COLO829 (cell line): ENCODE results near the gene PRLR.

Experiments
- DNase-seq: peaks from one replicate; pipeline ENCODE4 v3.0.0; 2012; ENCODE audit warnings: low spot score

PRLR gene

DNA sequence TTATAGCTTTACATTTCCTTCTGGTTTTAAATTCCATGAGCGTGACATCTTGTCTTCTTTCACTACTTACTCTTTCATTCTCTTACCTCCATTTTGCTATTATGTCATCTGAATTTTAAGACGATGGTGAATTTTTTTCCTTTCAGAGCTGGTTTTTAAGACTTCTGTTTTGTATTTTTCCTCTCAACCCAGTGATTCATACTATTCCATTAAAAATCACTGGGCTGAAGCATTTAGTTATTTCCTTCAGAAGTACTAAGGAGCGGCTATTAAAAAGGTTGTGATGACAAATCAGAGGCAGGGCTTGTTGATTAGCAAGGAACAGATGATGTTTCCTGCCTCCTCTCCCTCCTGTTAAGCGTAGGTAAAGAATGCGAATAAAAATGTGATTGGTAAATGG, 199.0 kb downstream of the PRLR start:
- no peak for DNase-seq

DNA sequence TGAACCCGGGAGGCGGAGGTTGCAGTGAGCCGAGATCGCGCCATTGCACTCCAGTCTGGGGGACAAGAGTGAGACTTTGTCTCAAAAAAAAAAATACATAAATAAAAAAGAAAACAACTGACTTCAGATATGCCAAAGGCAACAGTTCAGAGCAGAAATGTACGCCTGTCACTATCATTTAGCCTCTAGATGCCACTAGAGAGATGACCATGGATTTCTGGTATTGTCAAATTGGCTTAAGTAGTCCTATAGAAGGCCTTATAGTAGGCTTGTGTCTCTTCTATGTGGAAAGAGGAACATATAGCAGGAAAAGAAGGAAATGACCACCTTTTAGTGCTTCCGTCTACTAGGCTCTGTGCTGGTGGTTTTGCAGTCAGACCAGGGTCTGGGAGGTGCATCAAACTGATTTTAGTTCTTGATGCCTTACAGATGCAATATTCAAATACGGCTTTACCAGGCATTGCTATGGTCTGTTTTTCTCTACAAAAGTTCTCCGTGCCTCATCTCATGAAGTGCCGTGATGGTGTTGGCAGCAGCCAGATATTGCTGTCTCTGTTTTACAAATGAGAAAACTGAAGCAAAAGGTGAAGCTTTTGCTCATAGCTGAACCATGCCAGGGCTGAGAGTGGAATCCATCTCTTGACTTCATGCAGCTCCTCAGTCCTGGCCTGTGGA, 199.7 kb downstream of the PRLR start:
- no peak for DNase-seq

DNA sequence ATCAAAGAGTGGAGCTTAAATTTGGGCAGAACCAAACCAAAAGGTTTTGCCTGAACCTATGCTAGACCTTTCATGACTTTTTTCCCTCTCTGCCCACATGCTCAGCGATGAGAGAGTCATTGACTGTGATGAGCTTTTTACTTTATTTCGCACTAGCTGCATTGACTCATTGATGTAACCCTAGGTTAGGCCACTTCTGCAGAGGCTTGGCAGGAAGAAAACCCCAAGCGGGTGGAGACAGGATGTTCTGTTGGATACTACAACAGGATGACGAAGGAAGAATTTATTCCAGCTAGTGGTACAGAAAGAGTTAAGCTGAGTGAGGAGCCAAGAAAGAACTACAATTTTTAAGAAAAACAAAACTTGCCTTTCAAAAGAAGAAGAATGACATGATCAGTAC, 201.0 kb downstream of the PRLR start:
- DNase-seq = no peak

DNA sequence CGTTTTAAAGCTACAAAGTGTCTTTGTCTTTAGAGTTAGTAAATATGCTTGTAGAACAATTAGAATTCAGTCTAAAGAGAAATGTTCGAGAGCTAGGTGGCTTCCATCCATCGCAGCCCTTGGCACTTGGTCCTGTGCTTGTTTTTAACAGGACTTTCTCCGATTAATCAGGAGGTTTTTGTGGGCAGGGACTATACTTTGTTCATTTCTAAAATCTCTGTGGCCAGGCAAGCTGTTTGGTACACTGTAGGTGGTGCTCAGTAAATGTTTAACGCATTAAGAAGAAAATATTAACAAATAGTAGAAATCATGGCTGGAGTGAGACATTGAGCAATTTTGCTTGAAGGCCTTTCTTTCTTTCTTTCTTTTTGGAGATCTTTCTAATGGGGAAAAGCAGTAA, 203.3 kb downstream of the PRLR start:
- no peak for DNase-seq

DNA sequence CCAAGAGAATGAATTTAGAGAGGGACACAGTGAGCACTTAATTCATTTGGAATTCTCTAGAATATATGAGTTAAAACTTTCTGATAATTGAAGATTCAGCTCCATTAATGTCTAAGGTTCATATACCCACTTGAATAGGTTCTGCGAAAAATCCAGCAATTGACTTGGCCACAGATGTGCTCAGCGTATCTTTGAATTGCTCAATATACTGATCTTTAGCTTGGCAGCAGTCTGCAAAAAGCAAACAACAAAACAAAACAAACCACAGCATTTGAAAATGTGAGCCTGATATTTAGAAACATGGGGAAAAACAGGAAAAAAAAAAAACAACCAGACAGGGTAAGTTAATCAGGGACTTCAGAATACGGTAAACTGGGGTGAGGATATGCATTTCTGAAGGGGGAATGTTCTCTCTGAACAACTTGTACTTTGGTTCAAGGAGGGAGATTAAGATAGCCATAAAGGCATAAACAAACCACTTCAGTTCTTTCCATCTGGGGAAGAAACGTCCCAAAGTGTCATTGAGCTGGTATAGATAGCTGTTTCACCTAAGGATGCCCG, 203.9 kb downstream of the PRLR start:
- DNase-seq = no peak

DNA sequence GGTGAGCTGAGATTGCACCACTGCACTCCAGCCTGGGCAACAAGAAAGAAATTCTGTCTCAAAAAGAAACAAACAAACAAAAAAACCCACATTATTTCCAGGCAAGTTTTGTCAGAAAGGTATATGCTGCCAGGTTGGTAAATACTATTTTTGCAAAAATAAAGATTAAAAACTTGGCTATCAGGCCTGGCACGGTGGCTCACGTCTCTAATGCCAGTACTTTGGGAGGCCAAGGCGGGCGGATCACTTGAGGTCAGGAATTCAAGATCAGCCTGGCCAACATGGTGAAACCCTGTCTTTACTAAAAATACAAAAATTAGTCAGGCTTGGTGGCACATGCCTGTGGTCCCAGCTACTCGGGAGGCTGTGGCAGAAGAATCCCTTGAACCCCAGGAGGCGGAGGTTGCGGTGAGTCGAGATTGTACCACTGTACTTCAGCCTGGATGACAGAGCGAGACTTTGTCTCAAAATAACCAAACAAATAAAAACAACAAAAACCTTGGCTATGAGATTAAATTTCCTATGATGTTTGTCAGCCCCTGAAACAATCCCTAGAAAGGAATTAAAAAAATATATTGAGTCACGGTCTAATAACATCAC, 205.3 kb downstream of the PRLR start:
- DNase-seq = no peak

DNA sequence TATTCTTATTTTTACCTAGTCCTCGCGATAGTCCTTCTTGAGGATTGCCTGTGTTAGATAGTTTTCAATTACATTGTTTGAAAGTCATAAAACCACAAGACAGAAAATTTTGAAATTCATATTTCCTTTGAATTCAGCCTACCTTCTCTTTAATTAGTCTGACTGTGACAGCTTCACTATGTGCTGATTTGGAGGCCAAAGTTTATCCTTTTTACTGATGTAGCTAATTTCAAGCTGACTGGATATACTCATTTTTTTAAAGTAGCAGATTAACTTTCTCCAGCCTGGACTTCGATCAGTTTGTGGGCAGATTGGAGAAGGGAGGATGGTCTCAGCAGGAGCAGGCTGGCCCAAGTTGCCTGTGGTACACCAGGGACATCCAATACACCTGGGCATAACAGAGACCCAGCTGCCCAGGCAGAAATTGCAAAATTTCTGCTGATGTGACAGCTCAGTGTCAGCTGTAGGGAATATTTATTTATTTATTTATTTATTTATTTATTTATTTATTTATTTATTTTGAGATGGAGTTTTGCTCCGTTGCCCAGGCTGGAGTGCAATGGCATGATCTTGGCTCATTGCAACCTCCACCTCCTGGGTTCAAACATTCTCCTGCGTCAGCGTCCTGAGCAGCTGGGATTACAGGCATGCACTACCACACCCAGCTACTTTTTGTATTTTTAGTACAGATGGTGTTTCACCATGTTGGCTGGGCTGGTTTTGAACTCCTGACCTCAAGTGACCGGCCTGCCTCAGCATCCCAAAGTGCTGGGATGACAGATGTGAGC, 206.7 kb downstream of the PRLR start:
- DNase-seq = no peak

DNA sequence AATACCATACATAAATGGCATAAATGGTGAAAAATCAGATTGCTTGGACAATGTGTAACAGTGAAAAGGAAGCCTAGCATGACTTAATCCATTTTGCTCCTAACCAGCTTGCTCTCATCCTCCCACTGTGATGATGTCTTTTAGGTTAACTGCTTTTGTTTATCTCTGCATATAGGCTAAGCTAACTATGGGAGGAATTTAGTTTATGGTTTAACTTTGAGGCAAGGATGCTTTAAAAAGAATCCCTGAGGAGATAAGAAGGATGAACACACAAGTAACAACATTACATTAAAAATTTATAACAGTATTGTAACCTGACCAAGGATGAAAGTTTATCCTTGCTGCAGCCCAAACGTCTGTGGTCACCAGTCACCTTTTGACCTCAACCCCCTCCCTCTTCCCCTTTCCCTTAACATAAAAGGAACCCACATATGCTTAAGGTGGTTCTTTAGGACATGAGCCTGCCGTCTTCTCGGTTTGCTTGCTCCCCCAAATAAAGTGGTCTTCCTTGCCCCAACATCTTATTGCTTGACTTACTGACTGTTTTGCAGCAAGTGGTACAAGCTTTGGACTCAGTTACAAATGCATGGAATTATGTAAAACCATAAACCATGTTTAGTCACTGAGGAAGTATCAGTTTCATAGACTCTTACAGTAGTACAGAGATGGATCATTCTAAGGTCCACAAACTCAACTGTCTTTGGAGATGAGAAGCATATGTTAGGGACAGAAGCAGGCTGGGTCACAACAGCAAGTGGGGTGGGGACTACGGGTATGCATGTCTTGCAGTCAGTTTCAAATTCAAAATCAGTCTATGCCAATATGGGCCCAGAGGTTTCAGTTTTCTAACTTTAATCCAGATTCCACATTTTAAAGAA, 213.9 kb downstream of the PRLR start:
- DNase-seq = no peak

DNA sequence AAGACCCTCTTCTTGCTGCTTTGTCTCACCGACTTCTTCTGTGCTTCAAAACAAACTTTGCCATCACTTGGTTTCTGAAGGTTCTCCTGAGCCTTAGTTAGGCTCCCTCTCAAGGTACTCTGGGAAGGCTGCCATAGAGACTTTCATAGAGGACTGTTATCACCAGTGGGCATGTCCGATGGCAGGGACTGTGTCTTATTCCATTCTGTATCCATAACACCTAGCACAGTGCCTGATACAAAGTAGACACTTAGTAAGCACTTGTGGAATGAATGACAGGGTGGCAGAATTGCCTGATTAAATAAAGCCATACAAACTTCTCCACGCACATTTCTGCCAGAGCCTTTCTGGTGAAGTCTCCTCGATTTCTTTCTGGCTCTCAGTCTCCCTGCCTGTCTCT, 215.2 kb downstream of the PRLR start:
- DNase-seq = no peak

DNA sequence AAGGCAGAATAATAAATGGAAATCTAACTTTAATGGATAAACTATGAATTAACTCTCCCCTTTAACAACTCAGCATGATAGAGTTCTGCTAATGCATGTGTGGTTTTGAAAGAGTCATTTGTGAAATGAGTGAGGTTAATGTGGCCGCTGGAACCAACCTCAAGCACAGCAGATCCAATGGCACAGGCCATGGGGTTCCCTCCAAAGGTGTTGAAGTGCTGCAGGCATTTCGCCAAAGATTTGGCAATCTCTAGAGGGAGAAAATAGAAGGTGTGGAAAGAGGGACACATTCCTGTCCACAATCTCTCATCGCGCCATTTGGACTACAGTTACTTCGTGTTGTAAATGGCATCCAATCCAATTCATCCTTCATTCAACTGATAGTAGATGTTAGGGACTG, 217.5 kb downstream of the PRLR start:
- DNase-seq = no peak

DNA sequence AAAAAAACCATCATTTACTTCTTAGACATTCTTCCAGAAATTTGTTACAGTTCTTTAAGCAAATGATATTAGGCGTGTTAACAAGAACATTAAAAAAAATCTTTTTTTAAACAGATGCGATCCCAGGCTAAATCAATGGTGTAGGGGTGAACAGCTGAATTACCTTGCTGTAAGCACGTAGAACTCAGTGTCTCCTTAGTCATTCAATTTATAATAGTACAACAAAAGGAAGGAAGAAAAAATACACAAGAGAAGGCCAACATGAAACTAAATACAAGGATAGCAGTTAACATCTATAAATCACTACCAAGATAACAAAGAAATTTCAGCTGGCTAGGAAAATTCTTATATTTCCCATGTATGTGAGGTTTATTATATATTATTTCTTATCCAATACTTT, 217.9 kb downstream of the PRLR start:
- no peak for DNase-seq

DNA sequence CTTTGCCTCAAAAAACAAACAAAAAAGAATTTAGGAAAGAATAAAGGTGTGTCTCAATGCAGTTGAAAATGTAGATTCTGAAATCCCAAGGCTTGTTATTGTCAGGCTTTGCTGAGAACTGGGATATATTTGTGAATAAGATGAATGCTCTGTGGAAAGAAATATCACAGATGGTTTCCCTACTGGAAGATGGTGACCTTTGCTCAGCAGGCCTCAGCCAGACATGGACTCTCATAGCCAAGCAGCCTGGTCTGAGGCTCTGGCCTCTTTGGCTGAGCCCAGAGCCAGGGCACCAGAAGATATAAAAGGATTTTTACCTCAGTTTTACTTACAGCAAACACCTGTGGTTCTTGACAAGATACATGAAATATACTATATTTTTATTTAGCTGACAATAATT, 219.6 kb downstream of the PRLR start:
- DNase-seq = no peak

DNA sequence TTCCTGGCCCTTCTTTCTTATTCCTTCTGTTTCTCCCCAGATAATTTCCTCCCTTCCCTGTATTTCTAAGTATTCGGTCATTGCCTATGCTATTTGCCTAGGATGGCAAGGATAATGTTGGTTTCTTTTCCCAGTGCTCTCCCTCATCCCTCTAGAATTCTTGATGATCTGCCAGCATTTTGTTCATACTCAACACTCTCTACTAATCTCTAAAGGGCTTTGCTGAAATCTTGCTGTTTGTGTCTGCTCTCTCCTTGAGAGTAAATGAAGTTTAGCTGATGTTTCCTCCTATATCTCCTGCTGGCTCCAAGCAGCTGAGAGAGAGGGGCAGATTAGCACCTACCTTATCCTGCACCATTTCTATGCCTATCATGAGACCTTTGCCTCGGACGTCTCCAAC, 220.6 kb downstream of the PRLR start:
- no peak for DNase-seq

DNA sequence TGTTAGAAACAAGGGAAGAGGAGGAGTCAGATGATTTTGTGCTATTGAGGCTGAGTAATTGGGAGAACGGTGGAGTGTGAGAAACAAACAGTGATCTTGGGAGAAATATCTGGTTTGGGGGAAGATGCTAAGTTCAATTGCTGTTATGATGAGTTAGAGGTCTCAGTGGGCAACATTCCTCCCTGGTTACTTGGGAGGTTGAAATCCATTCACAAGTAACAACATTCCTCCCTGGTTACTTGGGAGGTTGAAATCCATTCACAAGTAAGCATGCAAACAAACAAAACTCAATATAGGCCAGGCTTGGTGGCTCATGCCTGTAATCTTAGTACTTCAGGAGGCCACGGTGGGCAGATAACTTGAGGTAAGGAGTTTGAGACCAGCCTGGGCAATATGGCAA, 221.3 kb downstream of the PRLR start:
- no peak for DNase-seq

DNA sequence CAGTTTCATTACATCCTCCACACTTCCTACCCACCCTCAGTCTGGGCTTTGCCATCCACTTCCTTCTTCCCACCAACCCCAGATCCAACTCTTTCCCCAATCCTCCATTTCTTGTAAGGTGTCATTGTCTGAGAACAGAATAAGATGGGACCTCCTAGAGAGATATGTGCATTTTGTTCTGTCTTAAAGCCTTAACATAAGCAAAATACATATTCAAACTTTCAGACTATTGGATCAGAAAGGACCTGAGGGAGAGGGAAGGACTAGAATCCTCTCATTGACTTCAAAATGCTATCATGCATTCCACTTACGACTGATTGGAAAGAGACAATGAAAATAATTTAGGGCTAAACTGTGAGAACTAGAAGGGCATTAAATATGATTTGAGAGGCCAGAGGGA, 225.5 kb downstream of the PRLR start:
- no peak for DNase-seq

DNA sequence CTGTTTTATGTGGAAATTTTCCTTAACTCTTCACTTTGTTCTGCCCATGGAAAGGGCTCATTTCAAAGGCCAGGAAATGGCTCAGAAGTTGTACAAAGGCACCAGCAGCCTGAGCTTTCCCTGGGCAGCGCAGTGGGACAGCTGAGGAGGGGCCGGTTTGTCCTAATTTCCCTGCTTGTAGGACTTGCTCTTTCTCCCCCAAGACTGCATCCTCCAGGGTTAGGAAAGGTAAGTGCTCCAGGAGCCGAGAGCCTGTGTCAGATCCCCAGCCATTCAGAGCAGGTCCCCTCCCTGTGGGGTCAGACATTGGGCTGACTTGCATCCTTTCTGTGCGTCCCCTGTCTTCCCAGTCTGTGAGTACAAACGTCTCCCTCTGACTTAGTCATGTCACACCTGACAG, 226.1 kb downstream of the PRLR start:
- no peak for DNase-seq

DNA sequence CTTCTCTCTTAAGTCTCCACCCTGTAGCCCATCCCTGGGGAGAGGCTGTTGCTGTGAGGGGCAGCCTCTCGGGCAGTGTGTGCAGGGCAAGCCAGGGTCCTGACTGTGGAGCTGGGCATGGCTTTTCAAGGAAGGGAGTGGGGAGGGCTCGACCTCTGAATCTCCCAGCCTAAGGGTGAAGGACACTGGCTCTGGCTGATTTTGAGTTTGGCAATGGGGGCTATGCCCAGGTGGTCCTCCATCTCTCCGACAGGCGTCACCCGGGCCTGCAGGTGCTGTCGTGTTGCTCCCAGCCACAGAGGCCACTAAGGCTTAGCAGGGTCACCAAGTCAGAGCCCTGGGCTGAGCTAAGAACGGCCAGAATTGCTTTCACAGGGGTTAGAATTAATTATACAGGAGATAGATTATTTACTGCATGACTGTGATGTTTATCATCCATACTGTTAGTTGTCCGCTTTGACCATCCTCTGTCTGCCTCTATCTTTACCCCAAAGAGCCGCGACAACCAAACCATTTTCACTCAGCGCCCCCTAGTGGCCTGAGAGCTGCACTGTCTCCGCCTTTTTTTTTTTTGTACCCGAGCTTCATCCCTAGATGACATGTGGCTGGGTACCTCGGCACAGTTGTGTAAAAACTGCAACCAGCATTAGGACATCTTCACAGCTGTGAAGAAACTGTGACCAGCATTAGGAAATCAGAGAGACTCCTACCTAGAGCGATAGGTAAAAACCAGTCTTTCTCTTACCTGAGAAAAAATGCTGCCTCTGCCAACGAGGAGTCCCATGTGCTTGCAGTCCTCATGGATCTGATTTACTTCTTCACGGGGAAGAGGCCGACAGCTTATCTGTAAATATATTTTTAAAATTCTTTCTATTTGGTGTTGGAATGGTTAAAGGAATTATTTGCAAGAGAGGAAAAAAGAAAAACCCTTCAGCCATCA, 227.0 kb downstream of the PRLR start:
- DNase-seq = peak; percentile 61

DNA sequence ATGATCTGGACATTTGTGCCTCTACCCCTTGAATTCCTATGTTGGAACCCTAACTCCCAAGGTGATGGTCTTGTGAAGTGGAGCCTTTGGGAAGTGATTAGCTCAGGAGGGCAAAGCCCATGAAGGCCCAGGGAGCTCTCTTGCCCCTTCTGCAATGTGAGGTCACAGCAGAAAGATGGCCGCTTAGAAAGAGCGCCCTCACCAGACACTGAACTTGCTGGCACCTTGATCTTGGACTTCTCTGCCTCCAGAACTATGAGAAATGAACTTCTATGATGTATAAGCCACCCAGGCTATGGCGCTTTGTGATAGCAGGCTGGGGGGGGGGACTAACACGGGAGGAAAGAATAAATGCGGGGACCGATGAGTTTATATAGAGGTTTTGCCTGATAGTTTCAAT, 227.8 kb downstream of the PRLR start:
- DNase-seq = no peak

DNA sequence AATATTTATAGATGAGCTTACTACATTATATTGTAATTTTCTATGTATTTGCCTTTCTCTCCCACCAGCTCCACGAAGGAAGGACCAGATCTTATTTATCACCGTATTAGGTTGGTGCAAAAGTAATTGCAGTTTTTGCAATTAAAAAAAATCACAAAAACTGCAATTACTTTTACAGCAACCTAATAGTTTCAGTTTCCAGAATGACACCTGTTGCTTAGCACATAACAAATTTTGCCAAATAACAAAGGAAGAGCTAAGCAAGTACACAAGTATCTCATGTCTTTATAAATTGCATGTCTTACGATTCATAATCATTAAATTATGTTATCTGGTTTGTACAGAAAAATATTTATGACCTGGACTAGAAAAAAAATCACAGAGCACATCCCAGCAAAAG, 228.4 kb downstream of the PRLR start:
- no peak for DNase-seq
